HG03066 (cell line): ENCODE results near the gene OR4C5.
"Not testable (repeated sequence)": the region's sequence is repeated elsewhere in the genome, so short reads cannot be mapped to it uniquely, and the experiment has no call there.

Experiments
- ATAC-seq: cut with Tn5 transposase; IDR thresholded peaks from one replicate; pipeline ENCODE4 v1.9.1; 2021; ENCODE audit warnings: low read depth; ENCODE audit not compliant: unreplicated experiment

Gene OR4C5

GRCh38 chr11:48366365-48366764 is at the start of gene OR4C5:
OR4C5 (minus strand) TSS chr11:48366465; CDS start chr11:48366465, 0 bp downstream.
- ATAC-seq = no peak

DNA sequence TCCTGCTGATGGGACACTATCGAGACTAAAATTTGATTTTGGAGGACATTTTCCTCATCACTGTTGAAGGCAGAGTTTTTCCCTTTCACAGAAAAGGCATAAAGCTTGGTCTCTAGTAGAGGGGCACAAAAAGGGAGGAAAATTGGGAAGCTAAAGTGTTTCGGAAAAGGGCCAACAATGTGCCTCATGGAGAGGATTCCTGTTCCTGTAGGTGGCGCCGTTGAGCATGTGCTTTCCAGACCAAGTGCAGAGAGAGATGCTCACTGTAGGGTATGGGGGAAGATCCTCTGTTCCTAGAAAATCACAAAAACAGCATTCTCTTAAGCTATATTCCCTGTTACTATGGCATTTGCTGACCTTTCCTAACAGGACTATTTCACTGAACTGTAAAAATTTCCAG is 18.4 kb upstream of the OR4C5 start:
- ATAC-seq = no peak

- not testable (repeated sequence) for ATAC-seq
These were observed 17.9 kb upstream of the OR4C5 start for GRCh38 chr11:48384151-48384550.

- not testable (repeated sequence) for ATAC-seq
These were observed 5.0 kb downstream of the OR4C5 start for GRCh38 chr11:48361289-48361688.

GRCh38 chr11:48354677-48355076 is 11.6 kb downstream of the OR4C5 start:
- no peak for ATAC-seq

DNA sequence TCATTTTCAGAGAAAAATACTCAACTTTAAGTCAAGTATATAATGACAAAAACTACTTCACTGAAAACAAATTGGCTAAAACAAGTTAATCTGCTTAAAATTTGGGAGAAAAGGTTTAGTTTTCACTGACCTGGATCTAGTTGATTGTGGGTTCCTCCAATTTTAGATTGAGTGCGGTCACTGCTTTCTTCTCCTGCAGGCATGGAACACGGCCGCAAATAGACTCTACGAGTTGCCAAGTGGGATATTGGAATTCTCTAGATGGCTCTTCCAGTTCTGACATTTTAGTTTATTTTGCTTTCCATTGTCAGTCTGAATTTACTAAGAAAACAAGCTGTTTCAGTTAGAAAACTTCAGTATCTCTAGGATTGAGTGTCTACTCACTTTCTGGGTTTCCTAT is 12.3 kb downstream of the OR4C5 start:
- no peak for ATAC-seq

- not testable (repeated sequence) for ATAC-seq
These were observed 20.0 kb downstream of the OR4C5 start for GRCh38 chr11:48346286-48346685.

DNA sequence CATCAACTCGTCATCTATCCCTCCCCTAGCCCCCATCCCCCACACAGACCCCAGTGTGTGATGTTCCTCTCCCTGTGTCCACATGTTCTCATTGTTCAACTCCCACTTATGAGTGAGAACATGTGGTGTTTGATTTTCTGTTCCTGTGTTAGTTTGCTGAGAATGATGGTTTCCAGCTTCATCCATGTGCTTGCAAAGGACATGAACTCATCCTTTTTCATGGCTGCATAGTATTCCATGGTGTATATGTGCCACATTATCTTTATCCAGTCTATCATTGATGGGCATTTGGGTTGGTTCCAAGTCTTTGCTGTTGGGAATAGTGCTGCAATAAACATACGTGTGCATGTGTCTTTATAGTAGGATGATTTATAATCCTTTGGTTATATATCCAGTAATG is 23.8 kb downstream of the OR4C5 start:
- ATAC-seq = not testable (repeated sequence)

GRCh38 chr11:48341466-48341865 is 24.8 kb downstream of the OR4C5 start:
- no peak for ATAC-seq

DNA sequence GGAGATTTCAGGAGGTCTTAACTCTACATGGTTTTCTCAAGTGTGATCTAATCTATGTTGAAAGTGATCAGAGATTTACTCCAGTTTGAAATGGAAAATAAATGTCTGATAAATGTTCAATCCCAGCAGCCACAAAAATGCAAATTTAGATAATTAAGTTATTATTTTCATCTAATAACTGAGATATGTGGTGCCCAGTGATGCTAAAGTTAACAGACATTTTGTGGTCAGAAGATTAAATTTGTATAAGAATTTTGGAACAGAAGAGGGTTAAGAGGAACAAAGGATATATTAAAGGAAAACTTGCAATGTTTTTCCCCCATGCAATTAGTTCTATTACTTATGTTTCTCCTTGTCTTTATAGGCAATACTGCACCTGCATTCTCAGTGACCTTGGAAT is 41.6 kb downstream of the OR4C5 start, which contains the start of gene OR4C3:
Gene OR4C3 (plus strand): TSS at position 301 of the 400 bp plus-strand sequence. CDS start 102 bp downstream, outside the sequence.
- not testable (repeated sequence) for ATAC-seq

- not testable (repeated sequence) for ATAC-seq
These were observed 46.5 kb downstream of the OR4C5 start for GRCh38 chr11:48319813-48320212.
